PC-3 (cell line): ENCODE data around the gene HNRNPL. TPM values are rescaled to one million over a fixed set of nuclear protein-coding genes. Genes with fewer than 3 reads are reported as not detected.

Experiments used
- ATAC-seq: fragments of 200-7000 bp; cut with Tn5 transposase; 2 replicates; pipeline ENCODE4 v1.9.1; 2020; ENCODE audit warnings: mild to moderate bottlenecking, moderate library complexity
- BruUV-seq: library from RNA; stranded (reverse); fragments of 400-500 nt; replicated peaks from 2 replicates; lab custom pipeline; 2021; lab: Mats Ljungman, UMichigan
- CTCF ChIA-PET: fragments of 300-600 bp; sonication (Branson Sonifier 250); formaldehyde crosslinking; loops from one replicate; lab custom pipeline; 2022; ENCODE audit warnings: antibody characterized with exemption; lab: Charles Lee
- POLR2A ChIA-PET: fragments of 300-600 bp; sonication (Branson Sonifier 250); formaldehyde crosslinking; loops from one replicate; lab custom pipeline; 2022; ENCODE audit warnings: antibody characterized with exemption; ENCODE audit not compliant: unreplicated experiment; lab: Charles Lee
- DNase-seq: peaks from one replicate; pipeline ENCODE4 v3.0.0-alpha.2; 2015
- H2AFZ ChIP-seq: fragments of 300-600 bp; sonication (generic); 2 replicates; pipeline ENCODE4 v1.6.0; 2016; ENCODE audit warnings: antibody characterized with exemption, low read length
- H3F3A ChIP-seq: fragments of 300-600 bp; sonication (generic); one replicate; pipeline ENCODE4 v1.6.0; 2017; ENCODE audit warnings: antibody characterized with exemption, low read length, control low read depth, mild to moderate bottlenecking; ENCODE audit not compliant: unreplicated experiment
- H3K27ac ChIP-seq: fragments of 300-600 bp; sonication (generic); 2 replicates; pipeline ENCODE4 v1.5.1; 2016; ENCODE audit warnings: mild to moderate bottlenecking, low read length
- H3K27me3 ChIP-seq: fragments of 300-600 bp; sonication (generic); 2 replicates; pipeline ENCODE4 v1.6.1; 2016; ENCODE audit warnings: low read length, mixed read lengths
- H3K36me3 ChIP-seq: fragments of 300-600 bp; sonication (generic); 2 replicates; pipeline ENCODE4 v1.6.1; 2016; ENCODE audit warnings: low read depth, mixed run types, low read length, mixed read lengths
- H3K4me1 ChIP-seq: fragments of 300-600 bp; sonication (generic); 2 replicates; pipeline ENCODE4 v1.5.1; 2016; ENCODE audit warnings: low read length; ENCODE audit not compliant: insufficient read depth
- H3K4me2 ChIP-seq: fragments of 300-600 bp; sonication (generic); 2 replicates; pipeline ENCODE4 v1.6.0; 2016; ENCODE audit warnings: low read length
- H3K4me3 ChIP-seq: fragments of 300-600 bp; sonication (generic); 2 replicates; pipeline ENCODE4 v1.5.1; 2016; ENCODE audit warnings: mild to moderate bottlenecking, low read length, mixed read lengths
- H3K79me2 ChIP-seq: fragments of 300-600 bp; sonication (generic); 2 replicates; pipeline ENCODE4 v1.6.1; 2017; ENCODE audit warnings: low read length, mixed read lengths
- H3K9ac ChIP-seq: fragments of 300-600 bp; sonication (generic); 2 replicates; pipeline ENCODE4 v1.6.0; 2016; ENCODE audit warnings: mild to moderate bottlenecking, low read length
- H3K9me2 ChIP-seq: fragments of 300-600 bp; sonication (generic); replicated peaks from 2 replicates; pipeline ENCODE4 v1.6.1; 2016; ENCODE audit warnings: mixed run types, low read length, mixed read lengths
- H3K9me3 ChIP-seq: fragments of 300-600 bp; sonication (generic); 2 replicates; pipeline ENCODE4 v1.6.1; 2016; ENCODE audit warnings: low read length, mixed read lengths
- H4K20me1 ChIP-seq: fragments of 300-600 bp; sonication (generic); 2 replicates; pipeline ENCODE4 v1.6.1; 2016; ENCODE audit warnings: low read length, mixed read lengths
- CTCF ChIP-seq: fragments of 300-600 bp; sonication (generic); conservative IDR thresholded peaks from 2 replicates; pipeline ENCODE4 v1.5.1; 2017; ENCODE audit warnings: antibody characterized with exemption, low read depth, mild to moderate bottlenecking, low read length
- EZH2 ChIP-seq: fragments of 300-600 bp; sonication (generic); IDR thresholded peaks from one replicate; pipeline ENCODE4 v1.6.1; 2017; ENCODE audit warnings: antibody characterized with exemption, mild to moderate bottlenecking, low read length; ENCODE audit not compliant: unreplicated experiment
- EZH2phosphoT487 ChIP-seq: fragments of 300-600 bp; sonication (generic); IDR thresholded peaks from 2 replicates; pipeline ENCODE4 v1.6.1; 2018; ENCODE audit warnings: mild to moderate bottlenecking, antibody characterized with exemption, low read length, borderline replicate concordance
- intact Hi-C: fragments of 100-400 bp; cut with micrococcal nuclease; formaldehyde crosslinking; loops from 2 replicates; pipeline ENCODE4 v1.9.0; 2023
- total RNA-seq: library from RNA; depleted of rRNA; stranded (reverse); fragments of >200 nt; gene quantifications from 2 replicates; pipeline ENCODE4 v1.2.3, GENCODE V29; 2014

The HNRNPL gene
- total RNA-seq, 1 experiment from 2014 or later: 315 TPM

GRCh38 chr19:38880882-38881609 lies 31.3 kb upstream of the HNRNPL start:
- Histone ChIP-seq H4K20me1 (no peaks in the 10 kb centered on the region), H3F3A (no peaks in the 10 kb centered on the region), H3K9ac (no peak overlapping the region), H3K9me2 (no peaks in the 10 kb centered on the region), H3K27ac (no peak overlapping the region), H3K4me3 (no peak overlapping the region), H3K79me2 (no peaks in the 10 kb centered on the region), H3K36me3 (no peaks in the 10 kb centered on the region), H3K4me2 (no peak overlapping the region), H2AFZ (no peak overlapping the region), H3K4me1 (no peaks in the 10 kb centered on the region), H3K9me3 (no peaks in the 10 kb centered on the region), H3K27me3 (no peaks in the 10 kb centered on the region)
- TF ChIP-seq EZH2phosphoT487: no peak
- TF ChIP-seq CTCF: no peak
- no peak for TF ChIP-seq EZH2
- ChIA-PET POLR2A (no interaction called here), CTCF (no interaction called here)
- DNase-seq: no peak
- intact Hi-C loops: no loop called here
- no TSS peak for BruUV-seq
- ATAC-seq: no peak

GRCh38 chr19:38880076-38880881 lies 30.5 kb upstream of the HNRNPL start:
- H3K4me3 ChIP-seq: no peak overlapping the region
- no peak overlapping the region for H3K27ac ChIP-seq
- H3K36me3 ChIP-seq: no peaks in the 10 kb centered on the region
- no peaks in the 10 kb centered on the region for H3K4me1 ChIP-seq
- DNase-seq (no peak), ATAC-seq (no peak)
- intact Hi-C loops: no loop called here
- H4K20me1 ChIP-seq: no peaks in the 10 kb centered on the region
- ChIA-PET CTCF (no interaction called here), POLR2A (no interaction called here)
- H3K79me2 ChIP-seq: no peaks in the 10 kb centered on the region
- no TSS peak for BruUV-seq
- H3K9ac ChIP-seq: no peak overlapping the region
- H2AFZ ChIP-seq: no peak overlapping the region
- no peaks in the 10 kb centered on the region for H3K9me3 ChIP-seq
- H3K4me2 ChIP-seq: no peak overlapping the region
- TF ChIP-seq EZH2: no peak
- no peaks in the 10 kb centered on the region for H3K27me3 ChIP-seq
- H3K9me2 ChIP-seq: no peaks in the 10 kb centered on the region
- no peaks in the 10 kb centered on the region for H3F3A ChIP-seq

- POLR2A ChIA-PET: no interaction called here
- intact Hi-C loops: no loop called here
- H3K9ac ChIP-seq: no peak overlapping the region
These were observed 29.6 kb upstream of the HNRNPL start for GRCh38 chr19:38879400-38879751.

More at GRCh38 chr19:38879400-38879751, 29.6 kb upstream of the HNRNPL start:
- H3K4me3 ChIP-seq: no peak overlapping the region
- H3K4me2 ChIP-seq: no peak overlapping the region
- CTCF ChIA-PET: no interaction called here
- H3K4me1 ChIP-seq: no peaks in the 10 kb centered on the region
- BruUV-seq: no TSS peak
- H3K36me3 ChIP-seq: no peaks in the 10 kb centered on the region
- no peaks in the 10 kb centered on the region for H3F3A ChIP-seq
- no peaks in the 10 kb centered on the region for H3K9me2 ChIP-seq
- no peak overlapping the region for H2AFZ ChIP-seq
- H3K27me3 ChIP-seq: no peaks in the 10 kb centered on the region
- no peaks in the 10 kb centered on the region for H4K20me1 ChIP-seq
- no peak overlapping the region for H3K27ac ChIP-seq
- no peak for DNase-seq
- no peaks in the 10 kb centered on the region for H3K79me2 ChIP-seq
- TF ChIP-seq CTCF (no peak), EZH2phosphoT487 (no peak), EZH2 (no peak)
- no peaks in the 10 kb centered on the region for H3K9me3 ChIP-seq
- ATAC-seq: no peak
